OCI-LY7 (cell line): Measurements from ENCODE around the gene WDR74.

Source experiments
- EZH2phosphoT487 ChIP-seq: fragments of 200-600 bp; sonication (generic); IDR thresholded peaks from 2 replicates; pipeline ENCODE4 v1.6.1; 2018; ENCODE audit warnings: low read depth, borderline replicate concordance, mild to moderate bottlenecking, mixed run types, antibody characterized with exemption, low read length, moderate library complexity, mixed read lengths
- TF ChIP-seq, protein P1 (sequence below): fragments of 200-600 bp; sonication (generic); conservative IDR thresholded peaks from 2 replicates; pipeline ENCODE4 v1.5.1; 2014; ENCODE audit warnings: mild to moderate bottlenecking, antibody characterized with exemption, low read length, moderate library complexity, mixed read lengths

DNA sequence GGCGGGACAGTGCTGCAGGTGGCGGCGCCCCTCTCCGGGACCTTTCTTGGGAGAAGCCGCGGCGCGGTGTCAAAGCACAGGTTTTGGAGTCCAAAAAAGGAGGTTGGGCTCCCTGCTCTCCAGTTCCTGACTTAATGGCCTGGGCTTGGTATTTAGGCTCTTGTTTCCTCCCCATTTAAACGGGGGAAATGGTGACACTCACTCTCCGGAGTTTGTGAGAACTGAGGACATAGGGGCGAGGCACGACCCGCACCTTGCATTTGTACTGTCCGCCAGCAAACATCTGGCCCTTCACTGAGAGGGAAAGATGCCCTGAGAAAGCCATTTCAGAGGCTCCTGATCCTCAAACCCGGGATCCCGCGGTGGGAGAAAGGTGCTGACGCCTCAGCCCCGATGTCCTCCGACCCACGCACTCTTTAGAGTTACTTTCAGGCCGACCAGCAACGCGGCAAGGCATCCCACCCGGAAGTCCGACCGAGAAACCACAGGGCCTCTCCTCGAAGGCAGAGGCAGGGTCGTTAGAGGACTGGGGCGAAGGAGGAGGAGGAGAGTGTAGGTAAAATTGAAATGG lies 2.9 kb upstream of the WDR74 start:
- TF ChIP-seq, protein P1, sequence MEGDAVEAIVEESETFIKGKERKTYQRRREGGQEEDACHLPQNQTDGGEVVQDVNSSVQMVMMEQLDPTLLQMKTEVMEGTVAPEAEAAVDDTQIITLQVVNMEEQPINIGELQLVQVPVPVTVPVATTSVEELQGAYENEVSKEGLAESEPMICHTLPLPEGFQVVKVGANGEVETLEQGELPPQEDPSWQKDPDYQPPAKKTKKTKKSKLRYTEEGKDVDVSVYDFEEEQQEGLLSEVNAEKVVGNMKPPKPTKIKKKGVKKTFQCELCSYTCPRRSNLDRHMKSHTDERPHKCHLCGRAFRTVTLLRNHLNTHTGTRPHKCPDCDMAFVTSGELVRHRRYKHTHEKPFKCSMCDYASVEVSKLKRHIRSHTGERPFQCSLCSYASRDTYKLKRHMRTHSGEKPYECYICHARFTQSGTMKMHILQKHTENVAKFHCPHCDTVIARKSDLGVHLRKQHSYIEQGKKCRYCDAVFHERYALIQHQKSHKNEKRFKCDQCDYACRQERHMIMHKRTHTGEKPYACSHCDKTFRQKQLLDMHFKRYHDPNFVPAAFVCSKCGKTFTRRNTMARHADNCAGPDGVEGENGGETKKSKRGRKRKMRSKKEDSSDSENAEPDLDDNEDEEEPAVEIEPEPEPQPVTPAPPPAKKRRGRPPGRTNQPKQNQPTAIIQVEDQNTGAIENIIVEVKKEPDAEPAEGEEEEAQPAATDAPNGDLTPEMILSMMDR, result no peak
- TF ChIP-seq EZH2phosphoT487, result no peak
